Fibroblast of lung (primary cell): ENCODE results near the gene CYYR1.

ENCODE experiments used
- CTCF ChIP-seq, 2 donors: IDR thresholded peaks in 1 of 2; conservative IDR thresholded peaks in 1 of 2; 1 replicate in 1 of 2; 2 replicates in 1 of 2; pipeline ENCODE4 v1.5.1; 2011 to 2012; ENCODE audit warnings: low read length in 2 of 2, control low read depth in 1 of 2, inconsistent platforms in 1 of 2, low read depth in 1 of 2, mild to moderate bottlenecking in 1 of 2
- EZH2 ChIP-seq: IDR thresholded peaks from 2 replicates; pipeline ENCODE4 v1.5.1; 2012; ENCODE audit warnings: low read length, control low read depth, mild to moderate bottlenecking; ENCODE audit errors: missing control alignments

- no peak for TF ChIP-seq CTCF (conservative IDR thresholded peaks at IDR 0.05 in 1 of 2, IDR thresholded peaks at IDR 0.05 in 1 of 2; ENCODE audit: low read depth in 1 of 2, low read length in 2 of 2)
- no peak for TF ChIP-seq EZH2
These were observed 83.3 kb downstream of the CYYR1 start for GRCh38 chr21:26489781-26490180.
